Measurements from ENCODE around the gene CAV3. TPM values are rescaled to one million over a fixed set of nuclear protein-coding genes. Genes with fewer than 3 reads are reported as not detected.

Gene CAV3
- not detected in 2 replicates for total RNA-seq

DNA sequence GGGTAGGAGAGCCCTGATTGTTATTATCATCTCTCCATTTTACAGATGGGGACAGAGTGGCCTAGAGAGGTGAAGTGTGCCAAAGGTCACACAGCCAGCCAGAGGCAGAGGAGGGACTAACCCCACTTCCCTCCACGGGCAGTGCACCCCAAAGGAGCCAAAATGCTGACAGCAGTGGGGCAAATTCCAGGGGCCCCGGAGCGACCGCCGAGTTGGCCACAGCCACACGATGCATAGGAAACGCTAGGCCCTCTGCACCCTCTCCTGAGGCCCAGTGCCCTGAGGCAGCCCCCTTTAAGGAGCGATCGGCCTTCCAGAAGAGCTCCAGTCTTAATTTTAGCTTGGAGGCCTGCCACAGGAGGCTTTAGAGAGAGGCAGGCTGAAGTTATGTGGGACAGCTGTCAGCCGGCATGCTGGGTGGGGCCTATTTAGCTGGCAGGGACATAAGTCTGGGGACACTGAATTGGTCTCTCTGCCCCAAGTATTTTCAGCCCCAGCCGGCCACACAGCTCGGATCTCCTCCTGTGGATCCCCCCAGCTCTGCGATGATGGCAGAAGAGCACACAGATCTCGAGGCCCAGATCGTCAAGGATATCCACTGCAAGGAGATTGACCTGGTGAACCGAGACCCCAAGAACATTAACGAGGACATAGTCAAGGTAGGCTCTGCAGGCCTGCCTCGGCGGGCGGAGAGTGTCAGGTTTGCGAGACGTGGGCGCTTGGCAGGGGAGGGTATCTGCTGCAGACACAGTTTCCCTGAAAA lies at the start of gene CAV3:
Gene CAV3 (plus strand): TSS at position 471 of the 763 bp plus-strand sequence. CDS start 75 bp downstream, at position 546.

DNA sequence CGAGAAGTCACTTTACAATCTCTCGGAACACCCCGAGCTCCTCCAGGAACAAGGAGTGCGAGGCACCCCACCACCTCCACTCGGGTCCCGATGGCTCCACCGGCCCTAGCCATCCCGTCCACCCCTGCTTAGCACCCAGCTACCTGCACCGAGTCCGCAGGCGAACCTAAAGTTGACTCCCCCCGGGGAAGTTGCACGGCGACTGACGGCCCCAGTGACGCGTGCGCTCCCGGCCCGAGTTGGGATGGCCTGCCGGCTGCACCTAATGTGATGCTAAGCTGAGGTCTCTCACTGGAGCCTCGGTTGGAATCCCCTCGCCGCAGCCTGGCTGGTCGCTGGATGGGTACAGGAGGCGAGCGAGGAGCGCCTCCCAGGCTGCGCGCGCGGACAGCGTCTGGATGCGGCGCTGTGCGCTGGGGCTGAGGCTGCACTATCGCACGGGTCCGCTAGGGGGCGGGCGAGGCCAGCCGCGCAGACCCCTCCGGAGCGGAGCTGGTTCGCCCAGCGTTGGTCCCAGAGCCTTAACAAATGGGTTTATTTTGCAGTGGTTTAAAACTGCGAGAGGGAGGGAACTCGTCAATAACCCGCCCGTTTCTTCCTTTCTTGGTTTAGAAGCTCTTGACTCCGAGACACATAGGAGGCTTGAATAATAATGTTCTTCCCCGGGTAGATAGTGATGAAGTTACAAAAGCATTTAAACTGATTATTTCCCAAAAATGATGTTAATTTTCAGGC lies 35.7 kb downstream of the CAV3 start, which contains the start of gene OXTR:
Gene OXTR (minus strand): TSS at position 526 of the 735 bp plus-strand sequence. CDS start 1,426 bp downstream, outside the sequence.

Other genes with a start within 250 kb of the CAV3 start
- gene LMCD1, start 232.0 kb upstream of the CAV3 start, total RNA-seq = 57.5 and 64.9 TPM in 2 replicates
- gene SSUH2, start 89.0 kb upstream of the CAV3 start, total RNA-seq = not detected in 2 replicates
- gene OXTR, start 35.8 kb downstream of the CAV3 start, total RNA-seq = 0.15 and 3.2 TPM in 2 replicates
- gene RAD18, start 229.7 kb downstream of the CAV3 start, total RNA-seq = 2.8 and 2.9 TPM in 2 replicates

All from cardiac ventricle fibroblast (primary cell).